AG04450 (cell line): ENCODE measurements around the gene YES1. TPM values are rescaled to one million over a fixed set of nuclear protein-coding genes. Genes with fewer than 3 reads are reported as not detected.

ENCODE experiments used
- CTCF ChIA-PET: fragments of 300-600, 350-600 bp; formaldehyde crosslinking; extraction: SDS; loops from one replicate; lab custom pipeline; 2022; ENCODE audit warnings: antibody characterized with exemption, inconsistent platforms; lab: Charles Lee
- POLR2A ChIA-PET: fragments of 350-600 bp; formaldehyde crosslinking; extraction: SDS; loops from one replicate; lab custom pipeline; 2021; ENCODE audit warnings: antibody characterized with exemption, inconsistent platforms; lab: Yijun Ruan, JAX
- DNase-seq: peaks from one replicate; pipeline ENCODE4 v3.0.0-alpha.2; 2011; ENCODE audit warnings: low read depth, low spot score
- H3K27ac ChIP-seq: one replicate; pipeline ENCODE4 v1.5.1; 2012; ENCODE audit warnings: low read depth, low read length, control low read depth
- H3K27me3 ChIP-seq: one replicate; pipeline ENCODE4 v1.6.0; 2012; ENCODE audit warnings: low read length; ENCODE audit not compliant: control insufficient read depth, insufficient read depth
- H3K4me3 ChIP-seq: 2 replicates; pipeline ENCODE4 v1.5.1; 2011; ENCODE audit warnings: mild to moderate bottlenecking, low read depth, low read length, control low read depth
- H3K9me3 ChIP-seq: 2 replicates; pipeline ENCODE4 v1.5.1; 2012; ENCODE audit warnings: low read length; ENCODE audit not compliant: control insufficient read depth, insufficient read depth
- polyA plus RNA-seq: library from polyadenylated mRNA; depleted of rRNA; stranded (reverse); fragments of >200 nt; gene quantifications from 2 replicates; pipeline ENCODE4 v1.2.3, GENCODE V29; 2011
- TF ChIP-seq, protein P1 (sequence below): IDR thresholded peaks from 2 replicates; pipeline ENCODE4 v1.5.1; 2011; ENCODE audit warnings: low read depth, low read length, control low read depth, inconsistent platforms

The YES1 gene
- polyA plus RNA-seq, 1 experiment, result 23.3 TPM

DNA sequence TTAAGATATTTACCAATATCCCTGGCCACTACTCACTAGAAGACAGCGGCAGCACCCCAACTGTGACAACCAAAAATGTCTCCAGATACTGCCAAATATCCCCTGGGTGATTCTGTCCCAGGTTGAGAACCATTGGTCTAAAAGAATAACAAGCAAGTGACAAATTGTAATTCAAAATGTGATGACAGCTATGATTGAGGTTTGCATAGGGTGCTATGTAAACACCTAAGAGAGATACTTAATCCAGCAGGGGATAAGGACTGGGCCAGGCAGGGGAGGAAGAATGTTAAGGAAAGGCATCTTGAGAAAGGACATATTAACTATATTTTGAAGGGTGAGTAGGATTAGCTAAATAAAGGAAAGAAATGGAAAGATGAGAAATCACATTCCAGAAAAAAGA is 61.6 kb downstream of the YES1 start:
- no peaks in the 10 kb centered on the region for H3K27me3 ChIP-seq
- no peaks in the 10 kb centered on the region for H3K9me3 ChIP-seq
- ChIA-PET POLR2A (no interaction called here), CTCF (interaction anchor here (0.7 to 1.6 kb wide), 2 partner anchors 80 to 89 kb away, joined by 5 to 8 read pairs; no protein-coding TSS in a partner anchor)
- H3K27ac ChIP-seq, result no peak overlapping the region
- DNase-seq, result no peak
- no peak overlapping the region for H3K4me3 ChIP-seq
- TF ChIP-seq, protein P1, sequence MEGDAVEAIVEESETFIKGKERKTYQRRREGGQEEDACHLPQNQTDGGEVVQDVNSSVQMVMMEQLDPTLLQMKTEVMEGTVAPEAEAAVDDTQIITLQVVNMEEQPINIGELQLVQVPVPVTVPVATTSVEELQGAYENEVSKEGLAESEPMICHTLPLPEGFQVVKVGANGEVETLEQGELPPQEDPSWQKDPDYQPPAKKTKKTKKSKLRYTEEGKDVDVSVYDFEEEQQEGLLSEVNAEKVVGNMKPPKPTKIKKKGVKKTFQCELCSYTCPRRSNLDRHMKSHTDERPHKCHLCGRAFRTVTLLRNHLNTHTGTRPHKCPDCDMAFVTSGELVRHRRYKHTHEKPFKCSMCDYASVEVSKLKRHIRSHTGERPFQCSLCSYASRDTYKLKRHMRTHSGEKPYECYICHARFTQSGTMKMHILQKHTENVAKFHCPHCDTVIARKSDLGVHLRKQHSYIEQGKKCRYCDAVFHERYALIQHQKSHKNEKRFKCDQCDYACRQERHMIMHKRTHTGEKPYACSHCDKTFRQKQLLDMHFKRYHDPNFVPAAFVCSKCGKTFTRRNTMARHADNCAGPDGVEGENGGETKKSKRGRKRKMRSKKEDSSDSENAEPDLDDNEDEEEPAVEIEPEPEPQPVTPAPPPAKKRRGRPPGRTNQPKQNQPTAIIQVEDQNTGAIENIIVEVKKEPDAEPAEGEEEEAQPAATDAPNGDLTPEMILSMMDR, result no peak

- TF ChIP-seq, protein P1, result no peak
- H3K9me3 ChIP-seq, result no peaks in the 10 kb centered on the region
- H3K4me3 ChIP-seq, result no peak overlapping the region
- DNase-seq, result no peak
- no peaks in the 10 kb centered on the region for H3K27me3 ChIP-seq
- POLR2A ChIA-PET, result no interaction called here
- no peak overlapping the region for H3K27ac ChIP-seq
- CTCF ChIA-PET, result interaction anchor here (0.6 to 12.7 kb wide), 3 partner anchors 52 to 95 kb away, joined by 5 to 239 read pairs (median 95); no protein-coding TSS in a partner anchor
Observed at GRCh38 chr18:744832-745597, 67.0 kb downstream of the YES1 start.

DNA sequence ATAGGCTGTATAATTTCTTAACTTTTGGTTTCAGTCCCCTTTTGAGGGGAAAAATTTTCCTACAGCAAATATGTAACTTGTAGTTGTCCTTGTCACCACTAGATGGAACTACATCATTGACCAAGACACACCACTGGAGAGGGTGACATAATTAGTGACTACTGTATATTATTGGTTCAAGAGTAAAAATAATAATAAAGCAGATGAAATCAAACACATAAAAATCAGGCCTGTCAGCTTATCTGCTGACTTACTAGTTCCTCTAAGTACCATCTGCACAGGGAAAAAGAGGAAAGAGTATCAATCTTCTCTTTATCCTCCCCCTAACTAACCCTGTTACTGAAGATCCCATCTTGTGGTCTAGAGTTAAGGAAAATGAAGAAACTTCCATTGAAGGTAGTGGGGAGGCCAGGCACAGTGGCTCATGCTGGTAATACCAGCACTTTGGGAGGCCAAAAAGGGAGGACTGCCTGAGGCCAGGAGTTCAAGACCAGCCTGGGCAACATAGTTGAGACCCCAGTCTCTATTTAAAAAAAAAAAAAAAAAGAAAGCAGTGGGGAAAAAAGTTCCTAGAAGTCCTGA is 70.0 kb downstream of the YES1 start:
- H3K4me3 ChIP-seq, result no peak overlapping the region
- H3K27me3 ChIP-seq, result no peaks in the 10 kb centered on the region
- no peak overlapping the region for H3K27ac ChIP-seq
- ChIA-PET POLR2A (no interaction called here), CTCF (interaction anchor here (0.6 to 12.7 kb wide), 12 partner anchors 11 to 1696 kb away, joined by 3 to 239 read pairs (median 3); no protein-coding TSS in a partner anchor)
- no peaks in the 10 kb centered on the region for H3K9me3 ChIP-seq
- DNase-seq, result peak; percentile 15
- TF ChIP-seq, protein P1, result peak; percentile 72

- no peak overlapping the region for H3K27ac ChIP-seq
- TF ChIP-seq, protein P1, result no peak
- POLR2A ChIA-PET, result interaction anchor here (0.7 kb wide), 1 partner anchor 79 kb away, joined by 3 read pairs; no protein-coding TSS in a partner anchor
- DNase-seq, result no peak
- no peaks in the 10 kb centered on the region for H3K9me3 ChIP-seq
- H3K4me3 ChIP-seq, result no peak overlapping the region
- H3K27me3 ChIP-seq, result no peaks in the 10 kb centered on the region
- CTCF ChIA-PET, result interaction anchor here (0.5 to 2.2 kb wide), 6 partner anchors 10 to 1306 kb away, joined by 3 to 8 read pairs (median 6); no protein-coding TSS in a partner anchor
Observed at GRCh38 chr18:732371-732770, 79.7 kb downstream of the YES1 start.
